Measurements from ENCODE around the gene EPB41L2.

Gene EPB41L2

DNA sequence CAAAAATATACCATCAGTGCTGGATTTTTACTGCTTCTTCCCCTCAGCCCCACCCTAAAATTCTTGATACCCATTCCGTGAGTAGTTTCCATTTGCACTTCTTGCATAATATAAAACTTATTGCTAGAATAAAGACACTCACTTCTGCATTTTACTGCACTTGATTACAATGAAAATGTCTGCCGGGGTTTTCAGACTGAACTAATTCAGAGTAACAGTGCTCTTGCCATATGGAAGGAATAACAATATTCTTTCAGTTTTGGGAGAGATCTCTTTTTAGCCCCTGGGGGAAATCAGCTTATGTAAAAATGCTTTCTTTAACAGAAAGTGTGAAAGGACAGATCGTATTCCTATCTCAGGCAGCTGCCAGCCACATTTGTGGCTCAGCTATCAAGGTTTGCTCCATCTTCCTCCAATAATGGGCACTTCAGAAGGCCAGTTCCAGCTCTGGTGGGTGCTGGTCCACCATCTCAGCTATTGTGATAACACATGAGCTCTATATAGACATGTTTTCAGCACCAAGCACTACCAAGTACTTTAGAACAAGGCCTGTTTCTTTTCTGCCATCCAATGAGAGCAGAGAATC is 226.9 kb downstream of the EPB41L2 start:
- H3K9ac ChIP-seq, result no peak overlapping the region
- peaks cover 21% of the 10 kb centered on the region for H3K36me3 ChIP-seq
- H4K20me1 ChIP-seq, result no peaks in the 10 kb centered on the region
- no peak overlapping the region for H3K27ac ChIP-seq
- H3K9me3 ChIP-seq, result no peaks in the 10 kb centered on the region
- no peak overlapping the region for H3K4me2 ChIP-seq
- H3K4me3 ChIP-seq, result no peak overlapping the region
- no peak for TF ChIP-seq Cebpa-rat (IDR thresholded peaks at IDR 0.05)
- H3K4me1 ChIP-seq, result 0 out of 2 replicates have a peak, but pooled peaks cover 4% of the 10 kb centered on the region
- H3K27me3 ChIP-seq, result no peaks in the 10 kb centered on the region

DNA sequence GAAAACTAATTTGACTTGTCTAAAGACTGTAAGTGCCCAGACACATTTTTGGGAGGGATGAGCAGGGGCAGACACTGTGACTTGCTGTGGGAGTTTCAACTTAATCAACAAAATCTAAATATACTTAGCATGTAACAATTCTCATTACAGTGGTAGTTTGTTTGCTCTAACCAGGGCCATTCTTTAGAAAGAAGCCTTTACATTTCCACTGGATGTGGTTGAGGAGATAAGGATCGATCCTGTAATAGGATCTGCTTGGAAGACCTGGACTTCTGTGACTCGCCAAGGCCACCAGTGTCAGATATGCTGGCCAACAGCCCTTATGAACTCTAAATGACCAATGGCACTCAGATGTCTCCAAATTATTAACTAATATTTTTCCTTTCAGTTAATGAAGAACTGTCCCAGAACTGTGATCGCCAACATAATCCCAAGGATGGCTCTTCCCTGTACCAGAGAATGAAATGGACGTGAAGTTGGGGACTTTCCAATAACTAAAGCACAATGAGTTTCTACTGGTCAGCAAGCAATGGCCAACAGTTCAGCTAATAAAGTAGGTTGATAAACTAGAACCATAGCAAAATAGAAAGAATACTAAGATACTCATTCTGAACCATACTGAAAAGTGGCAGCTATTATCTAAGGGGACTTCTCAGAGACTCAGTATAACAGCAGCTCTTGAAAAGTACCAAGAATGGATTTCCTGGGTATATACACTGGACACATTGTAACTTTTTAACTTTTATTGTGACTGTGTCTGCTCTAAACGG is 228.4 kb downstream of the EPB41L2 start:
- Histone ChIP-seq H3K36me3 (0 out of 2 replicates have a peak, but pooled peaks cover 8% of the 10 kb centered on the region), H3K27ac (no peak overlapping the region), H4K20me1 (no peaks in the 10 kb centered on the region), H3K9me3 (no peaks in the 10 kb centered on the region), H3K9ac (no peak overlapping the region), H3K4me1 (0 out of 2 replicates have a peak, but pooled peaks cover 9% of the 10 kb centered on the region), H3K4me3 (no peak overlapping the region), H3K27me3 (no peaks in the 10 kb centered on the region), H3K4me2 (no peak overlapping the region)
- no peak for TF ChIP-seq Cebpa-rat (IDR thresholded peaks at IDR 0.05)

DNA sequence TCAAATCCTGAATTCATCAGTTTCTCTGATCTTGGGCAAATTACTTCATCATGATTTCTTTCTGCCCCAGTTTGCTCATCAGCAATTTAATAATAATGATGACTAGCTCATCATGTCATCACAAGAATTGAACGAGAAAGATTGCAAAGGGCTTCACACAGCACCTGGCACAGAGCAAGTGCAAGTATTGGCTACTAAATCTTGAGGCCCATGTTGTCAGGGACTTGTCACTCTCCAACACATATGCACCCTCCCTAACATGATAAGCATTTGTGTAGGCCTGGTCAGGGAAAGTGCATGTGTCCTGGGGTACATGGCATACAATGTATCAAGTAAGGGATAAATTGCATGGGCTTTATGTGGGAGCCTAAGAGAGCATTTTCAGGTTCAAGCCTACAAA is 229.5 kb downstream of the EPB41L2 start:
- H3K4me2 ChIP-seq, result no peak overlapping the region
- H3K9me3 ChIP-seq, result no peaks in the 10 kb centered on the region
- no peak for TF ChIP-seq Cebpa-rat (IDR thresholded peaks at IDR 0.05)
- no peaks in the 10 kb centered on the region for H4K20me1 ChIP-seq
- H3K9ac ChIP-seq, result no peak overlapping the region
- H3K4me3 ChIP-seq, result no peak overlapping the region
- 0 out of 2 replicates have a peak, but pooled peaks cover 14% of the 10 kb centered on the region for H3K4me1 ChIP-seq
- H3K27ac ChIP-seq, result no peak overlapping the region
- H3K27me3 ChIP-seq, result no peaks in the 10 kb centered on the region
- H3K36me3 ChIP-seq, result 0 out of 2 replicates have a peak, but pooled peaks cover 4% of the 10 kb centered on the region

DNA sequence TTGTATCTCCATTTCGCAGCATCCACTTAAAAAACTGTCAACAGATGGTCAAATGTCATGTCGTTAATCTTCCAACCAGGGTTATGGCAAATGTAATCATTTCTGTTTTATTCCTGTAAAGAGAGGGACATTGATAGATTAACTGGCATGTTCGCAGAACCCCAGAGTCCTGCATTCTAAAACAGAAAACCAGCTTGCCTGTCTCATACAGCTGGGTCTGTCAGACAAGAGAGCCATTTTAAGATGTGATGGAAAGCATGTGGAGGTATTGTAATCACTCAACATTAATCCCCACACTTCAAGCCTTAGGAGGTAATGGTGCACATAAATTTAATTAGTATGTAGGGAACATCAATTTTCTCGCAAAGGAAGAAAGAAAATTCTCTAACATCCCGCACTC is 231.4 kb downstream of the EPB41L2 start:
- Histone ChIP-seq H3K27ac (no peak overlapping the region), H3K9ac (no peak overlapping the region), H3K4me1 (0 out of 2 replicates have a peak, but pooled peaks cover 12% of the 10 kb centered on the region), H3K27me3 (no peaks in the 10 kb centered on the region), H3K36me3 (no peaks in the 10 kb centered on the region), H3K4me2 (no peak overlapping the region), H3K9me3 (no peaks in the 10 kb centered on the region), H3K4me3 (no peak overlapping the region), H4K20me1 (no peaks in the 10 kb centered on the region)
- TF ChIP-seq Cebpa-rat (IDR thresholded peaks at IDR 0.05), result no peak

DNA sequence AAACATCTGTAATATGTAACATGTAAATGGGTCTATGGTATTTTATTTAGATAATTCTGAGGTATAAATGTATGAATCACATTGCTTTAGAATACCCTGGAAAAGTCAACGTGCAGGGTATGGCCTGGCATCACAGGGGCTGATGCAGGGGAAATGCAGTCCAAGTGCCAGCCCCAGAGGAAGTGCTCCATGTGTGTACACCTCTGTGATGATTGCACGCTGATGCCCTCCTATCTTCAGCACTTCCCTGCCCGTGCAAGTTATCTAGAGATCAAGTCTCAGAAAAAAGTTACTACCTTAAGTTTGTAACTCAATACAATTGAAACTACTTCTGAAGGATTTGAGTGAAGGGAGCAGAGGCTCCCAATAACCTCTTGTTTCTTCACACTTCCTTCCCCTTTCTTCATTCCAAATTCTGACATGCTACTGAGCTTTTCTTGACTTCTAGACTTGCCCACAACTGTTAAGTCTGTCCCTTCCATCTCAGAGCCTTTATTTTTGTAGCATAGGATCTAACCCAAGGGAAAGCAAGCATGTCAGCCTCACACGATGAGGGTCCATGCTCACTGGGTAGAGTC is 233.6 kb downstream of the EPB41L2 start:
- Histone ChIP-seq H3K36me3 (no peaks in the 10 kb centered on the region), H3K27me3 (no peaks in the 10 kb centered on the region), H3K27ac (no peak overlapping the region), H3K9ac (no peak overlapping the region), H3K9me3 (no peaks in the 10 kb centered on the region), H3K4me2 (no peak overlapping the region), H3K4me3 (no peak overlapping the region), H4K20me1 (no peaks in the 10 kb centered on the region), H3K4me1 (0 out of 2 replicates have a peak, but pooled peaks cover 10% of the 10 kb centered on the region)
- TF ChIP-seq Cebpa-rat (IDR thresholded peaks at IDR 0.05), result no peak

DNA sequence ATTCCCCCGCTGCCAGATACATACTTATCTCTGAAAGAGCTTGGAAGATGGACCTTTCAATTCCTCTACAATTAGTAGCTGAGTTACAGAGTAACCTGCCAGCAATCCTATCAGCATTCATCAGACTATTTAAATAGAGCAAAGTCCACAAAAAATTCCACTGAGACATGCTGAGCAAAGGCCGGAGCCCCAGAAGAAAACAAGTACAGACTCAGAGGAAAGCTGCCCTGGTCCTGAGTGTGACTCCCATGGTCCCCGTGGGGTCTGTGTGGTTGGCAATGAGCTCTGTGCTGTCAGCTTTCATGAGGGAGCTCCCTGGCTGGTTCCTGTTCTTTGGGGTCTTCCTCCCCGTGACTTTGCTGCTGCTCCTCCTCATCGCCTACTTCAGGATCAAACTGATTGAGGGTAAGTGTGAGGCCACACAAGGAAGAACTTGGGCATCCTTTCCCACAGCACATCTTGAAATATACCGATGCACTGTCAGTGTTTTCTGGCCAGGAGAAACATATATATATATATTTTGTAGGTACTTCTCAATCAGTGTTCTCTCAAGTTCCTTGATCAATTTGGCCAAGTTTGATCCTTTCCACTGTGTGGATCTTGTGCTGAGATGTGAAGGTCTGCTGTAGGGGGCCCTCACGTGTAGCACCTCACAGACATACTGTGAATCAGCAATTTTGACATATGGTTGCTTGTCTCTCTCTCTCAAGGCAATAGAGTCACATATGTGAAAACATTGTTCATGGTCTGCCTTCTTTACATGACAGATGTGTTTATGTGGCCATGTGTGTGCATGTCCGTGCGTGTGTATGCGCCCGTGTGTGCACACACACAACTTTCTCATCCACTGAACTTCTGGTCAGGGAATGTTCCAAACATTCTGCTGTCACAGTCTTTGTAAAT is 235.5 kb downstream of the EPB41L2 start, which contains the start of gene SMLR1:
Gene SMLR1 (plus strand): TSS at position 160 of the 903 bp plus-strand sequence. CDS start 8 bp downstream, at position 168.
- H3K27me3 ChIP-seq, result no peaks in the 10 kb centered on the region
- no peak within 1 kb of the TSS for H3K4me3 ChIP-seq
- no peaks in the 10 kb centered on the region for H4K20me1 ChIP-seq
- H3K4me1 ChIP-seq, result 0 out of 2 replicates have a peak, but pooled peaks cover 10% of the 10 kb centered on the region
- H3K27ac ChIP-seq, result no peak within 1 kb of the TSS
- no peaks in the 10 kb centered on the region for H3K9me3 ChIP-seq
- no peak within 1 kb of the TSS for H3K9ac ChIP-seq
- no peak for TF ChIP-seq Cebpa-rat (IDR thresholded peaks at IDR 0.05)
- H3K4me2 ChIP-seq, result no peak within 1 kb of the TSS
- no peaks in the 10 kb centered on the region for H3K36me3 ChIP-seq

DNA sequence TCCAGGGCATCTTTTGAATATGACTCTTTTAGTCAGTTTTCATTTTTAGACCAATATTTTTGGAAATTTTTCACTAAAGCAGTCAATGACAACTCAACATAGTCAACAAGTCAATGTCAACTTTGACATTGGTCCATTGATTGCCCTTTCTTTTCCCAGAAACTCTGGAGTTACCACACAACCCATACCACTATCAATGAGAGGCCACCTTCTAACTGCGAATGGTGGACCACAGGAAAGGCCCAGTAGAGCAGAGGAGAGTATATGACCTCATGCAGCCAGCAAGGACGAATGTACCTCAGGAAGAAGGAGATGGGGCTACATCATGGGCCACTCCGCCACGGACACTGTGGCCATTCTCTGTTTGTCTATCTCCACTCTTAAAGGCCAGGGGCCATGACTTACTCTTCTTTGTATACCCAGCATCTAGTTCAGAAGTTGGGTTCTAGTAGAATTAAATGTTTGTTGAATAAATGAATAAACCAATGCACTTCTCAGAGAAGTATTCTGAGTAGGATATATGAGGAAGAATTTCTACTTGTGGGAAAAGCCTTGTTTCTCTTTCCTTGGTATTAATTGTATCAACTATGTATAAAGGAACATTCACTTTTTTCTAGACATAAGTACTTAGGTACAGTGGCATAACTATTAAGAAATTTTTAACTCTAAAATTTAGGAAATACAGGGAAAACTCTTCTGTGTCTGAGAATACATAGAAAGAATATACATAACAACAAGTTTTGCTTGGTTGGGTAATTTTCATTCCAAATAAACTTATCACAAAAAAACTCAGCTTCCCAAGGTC is 236.4 kb downstream of the EPB41L2 start:
- H3K27ac ChIP-seq, result no peak overlapping the region
- H3K27me3 ChIP-seq, result no peaks in the 10 kb centered on the region
- H4K20me1 ChIP-seq, result no peaks in the 10 kb centered on the region
- no peak for TF ChIP-seq Cebpa-rat (IDR thresholded peaks at IDR 0.05)
- no peak overlapping the region for H3K4me2 ChIP-seq
- no peaks in the 10 kb centered on the region for H3K36me3 ChIP-seq
- H3K9ac ChIP-seq, result no peak overlapping the region
- H3K4me3 ChIP-seq, result no peak overlapping the region
- no peaks in the 10 kb centered on the region for H3K9me3 ChIP-seq
- 0 out of 2 replicates have a peak, but pooled peaks cover 10% of the 10 kb centered on the region for H3K4me1 ChIP-seq

DNA sequence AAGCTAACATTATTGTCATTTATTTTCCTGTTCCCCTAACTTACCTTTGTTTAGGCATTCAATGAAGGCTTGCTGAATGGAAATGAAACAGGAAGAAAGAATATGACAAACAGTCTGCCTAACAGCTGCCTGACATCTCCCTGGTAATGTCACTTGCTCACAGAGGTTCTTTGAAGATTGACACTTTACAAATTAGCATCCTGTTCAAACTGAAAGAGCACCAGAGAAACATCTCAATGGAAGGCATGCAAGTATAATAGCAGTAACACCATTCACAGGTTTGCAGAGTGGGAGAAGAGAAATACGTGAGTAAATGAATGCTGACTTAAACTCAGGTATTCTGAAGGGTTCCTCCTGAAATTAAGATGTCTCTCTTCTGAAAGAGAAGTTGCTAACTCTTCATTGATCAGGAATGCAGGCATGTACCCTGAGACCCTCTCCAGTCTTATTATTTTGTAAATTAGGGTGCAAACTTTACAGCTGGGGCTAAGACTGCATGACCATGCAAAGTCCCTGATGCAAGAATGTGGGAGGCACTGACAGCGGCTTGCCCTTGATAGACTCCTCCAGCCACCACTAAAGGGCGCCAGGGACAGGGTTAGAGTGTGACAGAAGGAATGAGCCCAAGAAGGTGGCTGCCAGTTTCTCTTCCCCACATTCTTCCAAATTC is 237.1 kb downstream of the EPB41L2 start:
- H4K20me1 ChIP-seq, result no peaks in the 10 kb centered on the region
- no peak overlapping the region for H3K4me2 ChIP-seq
- no peak overlapping the region for H3K27ac ChIP-seq

More for the DNA sequence above, 237.1 kb downstream of the EPB41L2 start:
- Histone ChIP-seq H3K36me3 (no peaks in the 10 kb centered on the region), H3K9ac (no peak overlapping the region), H3K4me3 (no peak overlapping the region), H3K27me3 (no peaks in the 10 kb centered on the region), H3K4me1 (0 out of 2 replicates have a peak, but pooled peaks cover 10% of the 10 kb centered on the region), H3K9me3 (no peaks in the 10 kb centered on the region)
- no peak for TF ChIP-seq Cebpa-rat (IDR thresholded peaks at IDR 0.05)

All from BLaER1 (cell line).